Measurements from ENCODE around the gene ARL5A.

ARL5A gene

DNA sequence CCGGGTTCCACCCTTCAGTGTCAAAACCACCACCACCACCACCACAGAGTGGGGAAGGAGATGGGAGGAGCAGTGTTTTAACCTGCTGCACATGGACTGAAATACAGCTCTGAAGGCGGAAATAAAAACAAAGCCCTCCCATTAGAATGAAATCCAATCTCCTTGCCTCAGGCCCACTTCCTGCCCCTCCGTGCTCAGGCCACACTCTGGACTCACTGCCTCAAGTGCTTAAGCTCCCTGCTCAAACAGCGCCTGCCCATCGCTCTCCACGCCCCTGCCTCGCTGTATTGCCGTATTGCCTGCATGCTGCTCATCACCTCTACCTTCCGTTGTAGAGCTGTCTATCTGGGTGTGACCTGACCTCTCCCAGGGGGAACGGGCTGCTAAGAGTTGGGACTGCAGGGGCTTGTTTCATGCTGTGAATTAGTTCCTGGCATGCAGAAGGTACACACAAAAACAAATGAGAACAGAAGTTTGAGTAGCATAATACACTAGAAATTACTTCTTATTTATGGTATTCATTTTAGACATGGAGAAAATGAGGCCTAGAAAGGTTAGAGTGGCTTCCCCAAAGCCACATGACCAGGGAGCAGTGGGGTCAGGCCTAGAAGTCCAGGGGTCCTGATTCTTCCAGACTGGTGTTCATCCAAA lies 62.3 kb downstream of the ARL5A start:
- DNase-seq, result peak; percentile 87

DNA sequence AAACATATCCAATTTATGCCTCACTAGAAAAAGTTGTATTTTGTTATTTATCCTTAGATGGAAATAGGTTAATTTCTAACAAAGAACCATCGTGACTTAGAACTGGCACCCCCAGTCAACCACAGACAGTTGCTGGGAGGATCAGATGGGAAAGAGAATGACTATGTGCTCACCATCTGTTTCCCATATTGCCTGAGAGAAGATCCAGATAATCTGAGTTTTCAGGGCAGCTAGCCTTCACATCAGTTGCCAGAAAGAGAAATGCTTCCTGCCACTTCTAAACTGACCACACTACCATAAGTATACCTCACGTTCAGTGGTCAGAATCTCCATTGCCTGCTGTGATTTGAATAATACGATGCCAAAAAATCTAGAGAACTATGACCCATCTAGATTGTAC lies 65.5 kb downstream of the ARL5A start:
- no peak for DNase-seq

DNA sequence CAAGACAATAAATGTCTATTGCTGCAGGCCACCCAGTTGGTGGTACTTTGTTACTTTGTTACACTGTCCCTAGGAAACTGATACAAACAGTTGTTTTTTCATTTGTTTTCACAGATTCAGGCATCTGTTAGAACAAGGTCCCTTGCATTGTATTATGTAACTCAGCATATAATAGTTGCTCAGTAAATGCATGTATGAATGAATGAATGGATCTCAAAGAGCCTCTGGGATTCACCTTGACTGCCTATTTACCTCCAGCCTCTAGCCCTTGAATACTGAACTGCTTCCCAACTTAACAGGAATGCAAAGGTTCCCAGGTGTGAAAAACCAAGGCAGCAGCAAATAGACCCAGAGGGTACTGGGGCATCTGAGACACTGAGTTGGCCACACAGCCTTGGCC lies 66.5 kb downstream of the ARL5A start:
- no peak for DNase-seq

DNA sequence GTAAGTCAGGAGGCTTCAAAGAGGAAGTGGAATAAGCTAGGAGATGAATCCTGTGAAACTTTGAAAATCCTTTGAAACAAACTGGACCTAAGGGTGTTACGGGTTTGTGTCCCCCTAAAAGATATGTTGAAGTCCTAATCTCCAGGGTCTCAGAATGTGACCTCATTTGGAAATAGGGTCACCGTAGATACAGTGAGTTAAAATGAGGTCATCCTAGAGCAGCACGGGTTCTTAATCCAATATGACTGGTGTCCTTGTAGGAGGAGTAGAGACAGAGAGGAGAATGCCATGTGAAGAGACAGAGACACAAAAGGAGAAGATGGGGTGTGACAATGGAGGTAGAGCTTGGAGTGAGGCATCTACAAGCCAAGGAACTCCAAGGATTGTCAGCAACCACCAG lies 67.0 kb downstream of the ARL5A start:
- DNase-seq, result no peak

DNA sequence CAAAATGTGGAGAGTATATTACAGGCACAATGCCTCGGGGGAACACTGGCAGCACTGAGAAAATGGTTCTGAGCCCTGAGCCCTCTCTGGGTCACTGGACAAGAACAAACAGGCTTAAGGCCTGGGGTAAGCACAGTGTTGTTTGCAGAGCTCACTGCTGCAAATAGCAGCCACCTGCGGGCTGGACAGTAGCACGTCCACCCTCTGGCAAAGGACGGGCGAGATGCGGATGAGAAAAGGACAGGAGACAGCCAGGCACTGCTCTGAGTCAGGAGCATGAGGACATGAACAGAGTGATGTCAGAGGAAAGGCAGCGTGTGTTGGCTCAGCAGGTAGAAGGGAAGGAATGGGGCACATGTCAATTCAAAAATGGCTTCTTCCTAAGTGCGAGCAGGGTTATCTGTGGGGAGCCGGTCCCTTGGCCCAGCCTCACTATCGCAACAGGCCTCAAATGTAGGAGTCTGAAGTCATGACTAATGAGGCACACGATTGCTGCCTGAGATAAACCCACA lies 68.0 kb downstream of the ARL5A start:
- peak; percentile 80 for DNase-seq

DNA sequence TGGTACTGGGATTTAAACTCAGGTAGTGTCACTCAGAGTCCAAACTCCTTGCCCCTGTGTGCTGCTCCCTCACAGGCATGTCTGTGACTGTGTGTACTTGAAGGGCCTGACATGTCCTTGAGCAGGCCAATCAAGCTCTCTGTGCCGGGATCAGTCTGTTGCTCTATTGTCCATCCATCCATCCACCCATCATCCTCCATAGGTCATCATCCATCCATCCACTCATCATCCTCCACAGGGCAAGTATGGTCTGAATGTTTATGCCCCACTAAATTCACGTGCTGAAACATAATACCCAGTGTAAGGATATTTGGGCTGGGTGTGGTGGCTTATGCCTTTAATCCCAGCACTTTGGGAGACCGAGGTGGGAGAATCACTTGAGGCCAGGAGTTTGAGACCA lies 69.5 kb downstream of the ARL5A start:
- no peak for DNase-seq

DNA sequence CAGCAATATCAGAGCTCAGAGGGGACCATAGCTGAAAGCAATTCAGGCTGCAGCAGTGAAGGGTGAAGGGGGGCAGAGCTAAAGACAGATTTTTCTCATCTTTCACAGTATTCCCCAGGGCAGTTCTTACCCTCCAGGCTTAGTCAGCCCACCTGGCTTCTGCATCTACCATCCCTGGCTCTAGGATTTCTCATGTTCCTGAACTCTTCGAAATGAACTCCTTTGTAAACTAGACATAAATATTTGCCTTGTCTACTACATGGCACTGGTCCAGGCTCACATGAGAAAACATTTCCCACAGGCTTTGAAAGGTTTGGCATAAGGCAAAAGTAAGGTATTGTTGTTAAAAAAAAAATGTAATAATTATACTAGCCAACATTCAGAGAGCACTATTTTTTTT lies 70.4 kb downstream of the ARL5A start:
- DNase-seq, result peak; percentile 83

DNA sequence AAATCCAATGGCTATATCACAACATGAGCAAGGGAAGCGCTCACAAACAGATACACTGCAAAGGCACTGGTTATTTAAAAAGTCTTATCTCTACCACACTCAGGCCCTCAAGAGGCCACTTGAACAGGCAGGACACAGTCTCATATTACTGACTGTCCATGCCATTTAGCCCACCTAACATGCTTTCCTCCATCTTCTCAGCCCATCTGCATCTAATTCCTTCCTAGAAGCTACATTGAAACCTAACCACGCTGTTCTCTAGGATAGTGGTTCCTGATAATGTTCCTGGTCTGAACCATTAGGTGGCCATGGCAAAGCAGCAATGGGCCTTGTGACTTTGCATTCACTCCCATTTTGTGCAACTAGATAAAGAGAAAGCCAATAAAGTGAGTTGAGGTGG lies 71.4 kb downstream of the ARL5A start:
- DNase-seq, result no peak

DNA sequence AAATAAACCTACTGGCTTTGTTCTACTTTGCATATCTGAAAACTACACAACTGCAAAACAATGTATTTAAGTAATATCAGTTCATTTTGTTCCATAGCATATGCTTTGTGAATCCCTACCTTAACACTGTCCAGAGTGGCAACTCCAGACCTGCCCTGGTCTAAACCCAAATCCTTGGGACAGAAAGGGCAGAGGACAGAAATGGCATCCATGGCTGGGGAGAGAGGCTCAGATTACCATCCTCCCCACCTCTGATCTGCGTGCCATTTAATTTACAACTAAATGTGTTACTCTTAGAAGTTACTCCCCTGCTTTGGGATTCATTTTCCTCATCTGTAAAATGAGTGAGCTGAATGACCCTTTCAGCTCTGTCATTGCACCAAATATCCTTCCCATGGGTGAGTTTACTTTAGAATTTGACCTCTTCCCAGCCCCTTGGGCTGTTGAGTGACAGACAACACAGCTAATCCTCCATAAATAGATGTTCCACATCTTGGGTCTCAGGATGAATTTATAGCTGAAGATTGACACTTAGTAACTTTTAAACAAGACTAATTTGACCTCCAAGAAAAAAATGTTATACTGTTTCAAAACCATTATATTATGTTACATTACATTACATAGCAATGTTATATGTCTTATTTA lies 73.8 kb downstream of the ARL5A start:
- DNase-seq, result no peak

DNA sequence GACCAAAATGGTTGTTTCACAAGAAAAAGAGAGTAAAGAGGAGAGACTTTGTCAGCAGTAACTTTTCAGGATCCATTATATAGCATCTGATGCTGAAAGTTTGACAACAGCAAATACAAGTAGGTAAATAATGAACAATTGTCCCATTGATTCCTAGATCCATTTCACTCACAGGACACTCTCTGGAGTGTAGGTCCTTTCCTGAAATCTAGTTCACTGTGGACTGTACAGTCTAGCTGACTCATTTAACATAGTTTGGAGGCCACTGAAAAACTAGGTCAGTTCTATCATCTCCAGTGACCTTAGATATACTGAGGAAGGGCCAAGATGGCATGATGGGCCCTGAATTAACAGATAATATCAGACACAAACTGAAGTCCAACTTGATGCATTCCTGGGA lies 74.7 kb downstream of the ARL5A start:
- DNase-seq, result no peak

Data from NCI-H69 (cell line).